IPS-NIHi11 (cell line): ENCODE results near the gene CBLIF.
"Not testable (repeated sequence)": the region's sequence is repeated elsewhere in the genome, so short reads cannot be mapped to it uniquely, and the experiment has no call there.

Source experiments
- DNase-seq: peaks from one replicate; pipeline ENCODE4 v3.0.0; 2012; ENCODE audit warnings: mixed read lengths, low spot score

Gene CBLIF

DNA sequence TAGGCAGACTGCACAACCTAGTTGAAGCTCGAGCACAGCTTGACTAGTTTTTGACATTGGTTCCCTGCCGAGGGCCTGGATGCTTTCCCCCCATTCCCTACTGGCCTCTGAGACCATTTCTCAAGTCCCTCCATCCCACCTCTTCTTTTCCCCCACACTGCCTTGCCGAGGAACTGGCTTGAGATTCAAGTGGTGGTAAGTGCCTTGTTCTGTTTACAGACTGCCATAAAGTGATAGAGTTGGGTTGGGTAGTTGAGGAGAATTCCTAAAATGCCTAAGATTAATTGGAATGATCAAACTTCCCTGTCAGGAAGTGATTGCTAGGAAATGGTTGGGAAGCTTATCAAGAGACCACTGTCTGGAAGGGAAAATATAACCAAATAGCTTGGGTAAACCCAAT, 50.9 kb downstream of the CBLIF start:
- DNase-seq: no peak

DNA sequence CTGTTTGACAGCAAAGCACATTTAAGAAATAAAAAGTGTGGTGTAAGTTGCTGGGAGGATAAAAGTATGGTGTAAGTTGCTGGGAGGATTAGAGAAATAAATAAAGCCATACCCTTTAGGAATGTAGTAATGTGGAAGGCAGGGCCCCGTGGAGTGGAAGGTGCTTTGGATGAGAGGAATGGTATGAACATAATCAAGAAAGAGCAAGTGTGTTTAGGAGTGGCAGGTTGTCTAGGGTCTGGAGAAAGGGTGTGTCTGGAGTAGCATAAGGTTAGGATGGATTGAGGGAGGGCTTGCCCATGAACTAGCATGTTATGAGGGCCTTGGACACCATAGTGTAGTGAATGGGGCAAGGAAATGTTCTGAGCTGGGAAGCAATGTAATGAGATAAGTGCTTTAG, 52.8 kb downstream of the CBLIF start:
- DNase-seq: no peak

DNA sequence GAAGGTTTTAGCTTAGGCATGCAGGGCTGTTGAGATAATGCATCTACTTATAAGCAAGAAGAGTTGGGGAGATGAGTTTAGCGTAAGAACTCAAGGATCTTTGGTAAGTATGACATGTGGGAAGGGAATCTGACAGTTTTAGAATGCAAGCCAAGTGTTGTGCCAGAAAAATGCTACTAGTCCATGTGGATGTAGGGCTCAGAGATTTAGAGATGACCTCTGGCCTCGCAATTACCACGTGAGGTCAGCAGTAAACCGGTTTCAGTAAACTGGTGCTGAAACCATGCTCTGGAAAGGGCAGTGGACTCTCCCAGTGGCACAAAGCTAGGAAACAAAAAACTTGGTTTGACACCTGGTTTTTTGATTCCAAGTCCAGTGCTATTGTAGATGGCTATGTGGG, 53.7 kb downstream of the CBLIF start:
- DNase-seq: no peak

DNA sequence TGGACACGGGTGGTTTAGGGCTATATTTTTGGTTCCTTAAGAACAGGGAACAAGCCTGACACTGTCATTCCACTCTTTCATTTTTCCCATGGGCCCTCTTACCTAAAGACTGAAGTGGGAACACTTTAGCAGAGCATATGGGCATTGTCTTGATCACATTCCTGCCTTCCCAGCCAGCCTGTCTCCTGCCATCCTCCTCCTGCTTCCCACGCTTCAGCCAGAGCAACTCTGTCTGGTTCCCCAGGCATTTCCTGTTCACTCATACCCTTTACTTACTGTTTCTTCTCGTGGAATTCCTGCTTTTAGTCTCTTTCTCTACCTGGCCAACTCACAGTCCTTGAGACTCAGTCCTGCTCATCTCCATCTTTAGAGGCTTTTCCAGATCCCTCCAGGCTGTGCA, 57.5 kb downstream of the CBLIF start:
- no peak for DNase-seq

DNA sequence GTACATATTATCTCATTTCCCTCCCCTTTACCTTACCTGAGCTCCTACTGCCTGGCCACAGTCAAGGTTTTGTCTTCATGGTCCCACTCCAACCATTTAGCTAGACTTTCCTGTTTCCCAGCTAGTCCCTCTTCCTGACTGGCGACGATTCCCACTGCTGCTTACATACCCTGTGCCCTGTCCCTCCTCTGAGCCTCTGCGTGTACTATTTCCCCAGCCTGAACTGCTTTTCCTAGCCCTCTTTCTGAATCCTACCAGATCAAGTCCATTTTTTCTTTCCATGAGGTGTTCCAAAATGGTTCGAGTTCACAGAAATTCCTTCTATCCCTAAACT, 58.1 kb downstream of the CBLIF start:
- DNase-seq: no peak

DNA sequence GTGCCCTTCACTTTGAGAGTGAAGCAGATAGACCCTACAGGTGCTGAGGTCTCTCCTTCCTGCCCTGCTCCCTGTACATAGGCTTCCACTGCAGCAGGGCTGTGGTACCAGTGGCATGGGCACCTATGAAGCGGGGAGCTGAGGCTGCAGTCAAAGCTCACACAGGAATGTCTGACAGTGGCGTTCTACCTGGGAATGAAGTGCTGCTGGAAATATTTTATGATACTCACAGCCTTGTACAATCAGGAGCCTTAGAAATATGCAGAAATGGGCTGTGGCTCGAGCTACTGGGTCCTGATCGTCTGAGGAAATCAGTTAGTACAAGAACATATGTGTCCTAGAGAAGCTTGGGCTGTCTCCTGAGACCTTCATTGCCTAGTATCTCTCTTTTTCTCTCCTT, 59.5 kb downstream of the CBLIF start:
- no peak for DNase-seq

DNA sequence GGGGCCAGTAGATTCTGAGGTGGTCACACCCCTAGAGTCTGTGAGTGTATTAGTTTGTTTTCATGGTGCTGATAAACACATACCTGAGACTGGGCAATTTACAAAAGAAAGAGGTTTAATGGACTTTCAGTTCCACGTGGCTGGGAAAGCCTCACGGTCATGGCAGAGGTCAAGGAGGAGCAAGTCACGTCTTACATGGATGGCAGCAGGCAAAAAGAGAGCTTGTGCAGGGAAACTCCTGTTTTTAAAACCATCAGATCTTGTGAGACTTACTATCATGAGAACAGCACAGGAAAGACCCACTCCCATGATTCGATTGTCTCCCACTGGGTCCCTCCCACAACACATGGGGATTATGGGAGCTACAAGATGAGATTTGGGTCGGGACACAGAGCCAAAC, 60.9 kb downstream of the CBLIF start:
- not testable (repeated sequence) for DNase-seq

DNA sequence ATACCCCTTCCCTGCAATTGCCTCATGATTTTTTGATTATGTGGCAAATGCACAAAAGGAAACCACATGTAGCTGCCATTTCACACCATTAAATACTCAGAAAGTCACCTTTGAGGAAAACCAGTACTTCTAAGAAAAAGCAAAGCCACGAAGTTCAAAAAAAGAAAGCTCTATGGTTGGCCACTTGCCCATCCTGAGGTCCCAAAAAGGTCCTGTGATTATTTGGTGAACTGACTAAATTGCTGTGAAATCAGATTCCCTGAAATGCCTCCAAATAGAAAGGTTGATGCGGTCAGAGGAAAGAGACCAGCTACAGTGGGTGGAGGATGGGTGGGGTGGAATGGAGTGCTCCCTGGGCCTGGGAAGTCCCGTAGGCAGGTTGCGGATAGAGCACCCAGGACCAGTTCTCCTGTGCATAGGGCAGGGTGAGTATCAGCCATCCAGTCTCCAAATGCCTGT, 61.6 kb downstream of the CBLIF start:
- DNase-seq: no peak

DNA sequence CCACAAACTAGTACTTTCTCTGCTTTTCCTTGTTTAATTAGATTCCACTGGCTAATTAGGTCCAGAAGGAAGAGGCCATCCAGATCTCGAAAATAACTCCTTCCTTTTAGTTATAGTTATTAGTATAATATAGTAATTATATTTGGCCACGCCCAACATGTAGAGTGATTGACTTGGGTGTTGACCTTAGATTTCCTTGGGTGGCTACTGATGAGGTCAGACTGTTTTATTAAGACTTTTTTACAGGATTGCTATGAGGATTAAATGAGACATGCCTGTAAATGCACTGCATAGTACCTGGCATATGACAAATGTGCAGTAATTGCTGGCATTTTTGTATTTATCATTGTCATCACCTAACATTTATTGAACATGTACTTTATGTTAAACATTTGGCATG, 63.2 kb downstream of the CBLIF start:
- DNase-seq: no peak

DNA sequence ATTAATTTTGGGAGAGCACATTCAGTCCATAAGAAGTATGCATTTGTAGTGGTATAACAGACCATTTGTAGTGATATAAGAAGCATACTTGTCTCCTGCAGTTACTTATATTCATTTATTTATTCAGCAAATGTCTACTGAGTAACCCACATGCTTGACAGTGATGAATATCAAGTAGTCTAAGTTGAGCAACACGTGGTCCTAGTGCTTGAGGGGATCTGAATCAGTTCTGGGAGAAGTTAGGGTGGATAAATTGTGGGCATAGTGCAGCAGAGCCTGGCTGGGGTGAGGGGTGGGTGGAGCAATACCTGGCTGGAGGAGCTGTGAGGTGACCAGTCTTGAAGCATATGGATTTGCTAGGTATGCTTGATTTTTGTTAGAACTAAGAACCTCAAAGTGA, 65.8 kb downstream of the CBLIF start:
- no peak for DNase-seq
